Femur (tissue), 1 donor: ENCODE measurements around the gene TBCEL.
"Not testable (repeated sequence)": the region's sequence is repeated elsewhere in the genome, so short reads cannot be mapped to it uniquely, and the experiment has no call there.

Source experiments
- DNase-seq: peaks from one replicate; pipeline ENCODE4 v3.0.0-alpha.2; 2017

The TBCEL gene

DNA sequence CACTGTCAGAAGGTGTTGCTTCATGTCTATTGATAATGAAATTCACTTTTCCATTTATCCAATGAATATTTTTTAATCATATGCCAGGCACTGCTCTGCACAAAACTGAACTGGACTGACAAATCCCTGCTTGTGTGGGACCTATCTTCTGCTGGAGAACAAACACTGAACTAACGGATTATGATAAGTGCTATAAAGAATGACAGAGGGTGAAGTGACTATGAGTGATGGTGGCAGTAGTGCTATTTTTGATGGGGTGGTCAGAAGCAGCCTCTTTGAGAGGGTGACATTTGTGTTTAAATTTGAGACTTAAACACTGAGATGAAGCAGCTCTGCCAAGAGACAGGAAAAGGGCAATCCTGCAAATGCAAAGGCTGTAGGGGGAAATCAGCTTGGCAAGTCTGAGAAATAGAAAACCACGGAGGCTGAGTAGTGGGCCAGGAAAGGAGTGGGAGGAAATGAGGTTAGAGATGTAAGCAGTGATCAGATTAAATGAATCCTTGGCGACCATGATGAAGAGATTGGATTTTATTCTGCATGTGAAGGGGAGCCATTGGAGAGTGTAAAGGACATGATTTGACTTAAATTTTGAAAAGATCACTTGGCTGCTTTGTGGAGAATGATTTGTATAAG, 6.0 kb downstream of the TBCEL start:
- DNase-seq = no peak

DNA sequence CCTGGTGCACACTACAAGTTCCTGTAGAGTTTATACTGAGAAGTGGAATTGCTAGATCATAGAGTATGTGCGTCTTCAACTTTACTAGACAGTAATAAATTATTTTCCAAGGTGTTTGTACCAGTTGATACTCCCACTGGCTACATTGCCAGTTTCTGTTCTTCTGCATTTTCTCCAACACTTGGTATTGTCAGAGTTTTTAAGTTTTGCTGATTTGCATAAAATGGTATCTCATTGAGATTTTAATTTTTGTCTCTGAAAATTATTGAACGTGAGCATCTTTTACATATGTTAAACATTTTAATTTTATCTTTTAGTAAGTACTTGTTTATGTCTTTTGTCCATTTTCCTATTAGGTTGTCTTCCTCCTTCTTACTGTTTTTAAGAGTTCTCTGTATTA, 7.3 kb downstream of the TBCEL start:
- DNase-seq = no peak

DNA sequence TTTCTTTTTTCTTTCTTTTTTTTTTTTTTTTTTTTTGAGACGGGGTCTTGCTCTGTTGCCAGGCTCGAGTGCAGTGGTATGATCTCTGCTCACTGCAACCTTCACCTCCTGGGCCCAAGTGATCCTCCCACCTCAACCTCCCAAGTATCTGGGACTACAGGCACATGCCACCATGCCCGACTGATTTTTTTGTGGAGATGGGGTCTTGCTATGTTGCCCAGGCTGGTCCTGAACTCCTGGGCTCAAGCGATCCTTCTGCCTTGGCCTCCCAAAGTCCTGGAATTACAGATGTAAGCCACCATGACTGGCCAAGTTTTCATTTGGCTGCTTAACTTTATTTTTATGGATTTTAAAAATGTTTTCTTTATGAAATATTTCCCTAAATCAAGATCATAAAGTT, 7.7 kb downstream of the TBCEL start:
- not testable (repeated sequence) for DNase-seq

DNA sequence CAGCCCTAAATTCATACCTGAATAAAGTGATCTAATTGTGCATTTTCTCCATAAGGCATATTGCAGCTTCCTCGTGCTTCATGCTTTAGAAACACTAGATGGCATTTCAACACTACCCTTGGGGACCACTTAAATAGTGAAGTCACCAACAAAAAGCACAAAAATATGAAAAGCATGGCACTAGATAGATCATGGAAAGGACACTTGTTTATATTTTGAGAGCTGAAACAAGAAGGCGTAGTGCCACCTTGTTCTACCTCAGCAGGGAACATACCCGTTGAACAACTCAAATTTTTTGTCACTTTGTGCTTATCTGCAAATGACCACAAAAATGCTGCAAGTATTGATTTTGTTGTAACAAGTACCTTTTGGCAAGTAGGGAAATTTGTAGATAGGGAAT, 8.6 kb downstream of the TBCEL start:
- DNase-seq = no peak

DNA sequence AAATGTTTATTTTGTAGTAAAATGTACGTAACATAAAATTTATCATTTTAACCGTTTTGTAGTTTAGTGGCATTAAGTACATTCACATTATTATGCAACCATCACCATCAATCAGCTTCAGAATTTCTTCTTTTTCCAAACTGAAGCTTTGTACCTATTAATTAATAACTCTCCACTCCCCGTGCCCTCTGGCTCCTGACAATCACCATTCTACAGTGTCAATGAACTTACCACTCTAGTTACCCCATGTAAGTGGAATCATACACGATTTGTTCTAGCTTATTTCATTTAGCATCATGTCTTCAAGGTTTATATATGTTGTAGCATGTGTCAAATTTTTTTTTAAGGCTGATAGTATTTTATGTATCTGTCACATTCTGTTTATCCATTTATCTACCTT, 9.7 kb downstream of the TBCEL start:
- DNase-seq = no peak

DNA sequence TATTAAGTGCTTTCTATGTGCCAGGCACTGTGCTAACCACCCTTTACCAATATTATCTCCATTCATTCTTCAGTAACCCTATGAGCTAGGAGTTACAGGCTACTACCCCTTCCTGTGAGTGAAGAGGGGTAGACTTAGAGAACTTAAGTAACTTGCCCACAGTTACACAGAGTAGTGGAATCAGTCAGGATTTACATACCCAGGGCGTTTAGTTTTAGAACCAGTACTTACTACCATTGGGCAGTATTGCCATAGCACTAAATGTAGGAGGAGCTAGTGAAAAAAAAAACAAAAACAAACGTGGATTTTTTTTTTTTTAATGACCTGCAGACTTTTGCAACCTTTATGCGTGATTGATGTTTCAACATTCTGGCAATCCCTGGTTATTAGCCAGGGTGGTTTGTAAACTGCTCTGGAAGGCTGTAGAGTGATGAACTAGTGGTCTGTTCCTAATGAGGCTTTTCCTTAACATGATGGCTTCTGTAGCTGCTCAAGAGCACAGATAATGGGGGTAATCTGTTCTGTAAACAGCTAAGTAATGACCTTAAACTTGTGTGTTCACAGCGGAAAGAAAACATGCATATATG, 11.4 kb downstream of the TBCEL start:
- no peak for DNase-seq

DNA sequence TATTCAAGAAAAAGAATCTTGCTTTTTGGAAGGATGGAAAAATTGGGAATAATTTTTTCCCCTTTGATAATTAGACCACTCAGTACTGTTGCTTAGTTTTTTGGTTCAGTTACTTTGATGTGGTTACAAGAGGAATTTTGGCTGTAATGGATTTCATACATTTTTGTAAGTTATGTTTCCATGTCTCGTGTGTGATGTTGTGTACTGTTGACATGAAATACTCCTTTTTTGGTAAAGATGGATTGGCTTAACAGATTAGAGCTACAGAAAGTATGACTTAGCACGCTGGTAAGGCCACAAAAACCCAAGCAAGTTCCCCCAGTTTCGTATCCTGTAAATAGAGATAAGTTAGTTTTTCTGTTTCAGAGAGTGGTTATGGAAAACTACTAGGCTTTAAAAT, 11.9 kb downstream of the TBCEL start:
- no peak for DNase-seq

DNA sequence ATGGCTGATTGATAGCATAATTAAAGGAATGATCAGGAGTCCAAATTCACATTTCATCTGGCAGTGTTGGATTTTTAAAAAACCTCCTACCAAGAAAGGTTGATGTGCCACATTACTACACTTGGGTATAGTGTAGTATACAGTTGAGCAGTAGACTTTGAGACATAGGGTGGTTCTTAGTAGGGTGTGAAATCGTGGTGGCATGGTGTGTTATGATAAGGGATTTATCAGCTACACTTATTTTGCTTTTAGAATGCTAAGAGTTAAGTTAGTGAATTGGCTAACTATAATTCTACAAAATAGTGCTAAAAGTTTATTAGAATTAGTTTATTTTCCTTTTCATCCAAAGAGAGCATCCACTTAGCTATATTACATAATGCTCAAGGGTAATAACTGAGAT, 13.1 kb downstream of the TBCEL start:
- DNase-seq = no peak

DNA sequence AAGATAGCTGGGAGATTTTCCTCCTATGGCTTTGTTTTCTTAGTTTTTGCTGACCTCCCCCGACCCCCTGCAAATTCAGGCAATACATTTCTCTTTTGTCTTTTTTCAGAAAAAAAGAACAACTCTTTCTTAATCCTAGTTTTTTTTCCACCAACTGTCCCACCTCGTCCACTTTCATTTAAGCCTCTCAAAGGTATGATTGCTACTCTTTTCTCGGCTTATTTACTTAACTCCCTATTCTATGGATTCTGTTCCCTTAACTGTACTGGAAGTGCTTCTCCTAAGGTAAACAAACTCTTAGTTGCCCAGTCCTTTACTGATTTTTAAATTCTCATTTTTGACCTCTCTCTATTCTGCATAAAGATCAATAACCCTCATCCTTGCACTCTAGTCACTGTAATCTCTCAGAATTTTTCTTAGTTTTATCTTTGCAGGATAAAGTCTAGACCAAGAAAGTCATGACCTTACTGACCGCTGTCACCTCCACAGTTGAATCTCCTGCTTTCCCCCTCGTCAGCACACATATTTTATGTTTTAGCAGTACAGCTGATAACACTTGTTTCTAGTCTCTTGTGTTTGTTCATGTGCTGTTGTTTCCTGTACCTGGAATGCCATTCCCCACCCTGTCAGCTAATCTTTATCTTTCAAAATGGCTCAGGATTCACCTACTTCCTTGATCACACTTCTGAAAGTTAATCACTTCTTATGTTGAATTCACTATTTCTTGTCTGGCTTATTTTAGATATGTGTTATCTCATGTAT, 14.9 kb downstream of the TBCEL start:
- DNase-seq = no peak

DNA sequence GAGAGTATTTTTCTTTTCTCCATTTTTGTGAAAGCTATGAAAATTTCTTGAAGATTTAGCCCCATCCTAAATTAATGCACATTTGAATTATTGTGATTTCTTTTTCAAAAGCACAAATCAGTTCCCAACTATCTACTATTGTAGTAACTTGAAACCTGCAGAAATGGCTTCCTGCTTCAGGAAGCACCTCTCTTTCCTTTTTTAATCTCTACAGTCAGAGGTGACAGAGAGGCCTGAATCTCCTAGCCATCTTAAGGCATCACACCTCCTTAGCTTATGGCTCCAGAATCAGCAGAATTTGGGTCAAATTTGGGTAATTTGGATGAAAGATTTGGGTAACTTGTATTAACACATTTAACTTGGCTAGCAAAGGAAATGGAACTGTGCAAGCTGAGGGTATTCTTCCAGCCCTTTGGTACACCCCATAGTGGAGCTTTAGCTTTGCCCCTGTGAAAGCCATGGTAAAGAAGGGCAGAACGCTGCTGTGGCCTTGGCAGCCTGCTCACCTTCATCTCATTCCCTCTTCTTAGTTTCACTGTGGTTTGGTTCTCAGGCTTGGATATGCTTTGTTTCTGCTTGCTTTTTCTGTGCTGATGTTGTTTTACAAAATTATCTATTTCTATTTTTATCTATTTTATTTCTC, 16.2 kb downstream of the TBCEL start:
- DNase-seq = no peak

DNA sequence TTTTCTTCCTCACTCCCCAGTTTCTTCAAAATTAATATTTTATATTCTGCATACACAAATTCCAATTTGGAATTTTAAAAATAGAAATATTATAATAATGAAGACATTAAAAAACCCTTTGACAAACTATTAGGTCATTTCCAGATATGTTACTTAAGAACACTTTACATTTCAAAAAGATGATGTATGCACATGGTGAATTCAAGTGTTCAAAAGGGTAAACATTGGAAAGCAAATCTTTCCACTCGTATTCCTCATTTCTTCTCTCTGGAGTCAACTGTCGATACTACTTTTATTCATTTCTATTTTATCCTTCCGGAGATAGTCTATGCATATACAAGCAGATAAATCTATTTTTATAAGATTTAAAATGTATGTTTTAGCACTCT, 16.7 kb downstream of the TBCEL start:
- DNase-seq = no peak

DNA sequence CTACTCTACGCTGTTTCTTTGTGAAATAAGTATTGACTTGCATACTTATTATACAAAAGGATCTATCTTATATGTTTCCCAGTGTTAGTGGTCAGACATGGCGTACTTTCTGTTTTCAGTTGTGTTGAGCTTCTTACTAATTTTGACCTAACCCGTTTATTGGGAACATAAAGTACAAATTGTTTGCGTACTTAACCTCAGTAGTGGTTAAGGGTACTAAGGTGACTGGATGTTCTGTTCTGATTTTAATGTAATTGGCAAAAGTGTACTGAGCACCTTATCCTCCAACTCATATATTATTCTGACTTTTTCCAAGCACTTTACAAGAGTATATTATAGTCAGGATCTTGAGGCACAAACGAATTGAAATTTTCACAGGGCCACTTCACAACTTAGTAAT, 17.2 kb downstream of the TBCEL start:
- DNase-seq = no peak

DNA sequence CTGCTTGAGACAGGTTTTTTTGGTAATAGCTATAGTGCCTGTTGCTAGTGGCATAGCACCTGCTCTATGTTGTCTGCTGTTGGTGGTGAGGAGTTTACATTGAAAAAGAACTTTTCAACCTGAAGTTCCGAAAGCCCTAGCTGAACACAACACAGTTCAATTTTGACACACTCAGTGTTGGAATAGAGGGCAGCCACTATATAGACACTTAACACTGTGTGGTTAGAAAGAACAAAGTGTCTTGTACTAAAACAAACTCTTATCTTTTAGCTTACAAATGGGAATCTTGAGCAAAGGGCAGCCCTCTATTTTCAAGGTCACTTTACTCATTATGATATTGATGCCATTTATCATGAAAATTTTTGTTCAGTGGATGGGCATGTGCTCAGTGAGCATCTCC, 18.4 kb downstream of the TBCEL start:
- no peak for DNase-seq

DNA sequence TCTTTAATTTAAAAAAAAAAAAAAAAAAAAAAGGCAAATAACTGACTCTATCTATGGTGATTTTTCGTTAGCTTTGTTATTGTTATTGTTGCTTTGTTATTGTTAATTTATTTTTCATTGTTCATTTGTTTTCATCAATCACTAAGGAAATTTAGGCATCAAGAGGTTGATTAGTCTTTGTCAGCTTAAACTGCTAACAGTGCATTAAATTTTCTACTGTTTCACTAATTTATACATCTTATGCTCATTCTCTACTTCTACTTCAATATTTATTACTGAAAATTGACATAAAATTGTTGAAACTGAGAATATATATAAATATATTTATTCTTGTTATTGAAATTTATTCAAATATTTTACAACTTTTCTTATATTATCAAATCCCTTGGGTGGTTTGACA, 24.0 kb downstream of the TBCEL start:
- DNase-seq = no peak

DNA sequence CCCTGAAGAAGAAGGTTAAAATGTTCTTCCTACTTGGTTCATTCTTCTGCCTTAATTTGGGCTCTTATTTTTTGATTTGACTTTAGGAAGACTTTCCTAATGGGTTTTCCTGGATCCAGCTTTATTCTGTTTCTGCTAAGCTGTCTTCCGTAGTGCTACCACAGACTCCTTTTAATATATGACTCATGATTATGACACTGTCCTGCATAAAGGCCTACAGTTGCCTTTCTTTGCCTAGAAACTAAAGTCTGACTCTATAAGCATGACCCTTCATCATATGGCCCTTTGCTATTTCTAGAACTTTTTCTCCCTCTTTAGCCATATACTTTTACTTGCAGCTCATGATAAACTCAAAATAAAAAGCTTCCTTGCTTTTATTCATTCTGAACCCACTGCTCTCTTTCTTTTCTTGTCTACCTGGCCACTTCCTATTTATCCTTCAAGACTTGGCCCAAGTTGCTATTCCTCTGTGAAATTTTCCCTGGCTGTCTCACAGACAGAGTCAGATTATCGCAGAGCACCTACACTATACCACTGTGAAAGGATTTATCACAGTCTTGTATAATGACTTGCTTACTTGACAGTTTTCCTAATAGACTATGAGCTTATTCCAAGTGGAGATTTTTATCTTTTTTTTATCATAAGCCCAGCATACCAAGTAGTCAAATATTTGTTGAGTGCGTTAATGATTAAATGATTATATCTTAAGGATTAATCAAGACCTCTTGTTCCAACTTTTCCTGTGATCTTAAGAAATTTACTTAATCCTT, 24.7 kb downstream of the TBCEL start:
- no peak for DNase-seq

DNA sequence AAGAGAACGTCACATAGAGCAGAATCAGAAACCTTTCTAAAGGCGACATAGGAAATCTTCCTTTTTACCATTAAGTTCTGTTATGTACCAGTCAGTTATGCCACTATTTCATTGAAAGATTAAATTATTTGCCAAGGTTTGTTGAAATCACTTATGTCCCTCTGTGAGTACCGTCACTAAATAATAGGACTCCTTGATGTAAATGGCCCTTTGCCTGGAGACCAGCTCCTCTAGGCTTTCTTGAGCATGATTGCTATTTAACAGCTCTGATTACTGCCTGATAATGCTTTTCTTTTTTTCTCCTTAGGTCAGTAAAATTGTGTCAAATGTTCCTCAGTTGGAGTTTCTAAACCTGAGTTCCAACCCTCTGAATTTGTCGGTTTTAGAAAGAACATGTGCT, 29.3 kb downstream of the TBCEL start:
- no peak for DNase-seq

DNA sequence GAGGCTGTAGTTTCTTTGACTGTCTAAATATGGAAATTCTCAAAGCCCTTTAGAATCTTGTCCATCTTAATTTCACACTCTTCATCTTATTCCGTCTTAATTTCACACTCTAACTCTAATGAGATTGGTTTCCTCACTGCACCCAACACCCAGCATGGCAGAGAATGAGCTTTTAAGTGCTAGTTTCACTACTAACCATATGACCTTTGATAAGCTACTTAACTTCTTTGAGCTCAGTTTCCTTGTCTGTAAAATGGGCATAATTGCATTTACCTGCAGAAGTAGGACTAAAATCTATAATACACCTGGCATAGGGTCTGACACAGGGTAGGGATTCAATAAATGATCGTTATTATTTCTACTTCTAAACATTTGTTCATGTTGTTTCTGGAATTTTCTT, 30.4 kb downstream of the TBCEL start:
- DNase-seq = no peak

DNA sequence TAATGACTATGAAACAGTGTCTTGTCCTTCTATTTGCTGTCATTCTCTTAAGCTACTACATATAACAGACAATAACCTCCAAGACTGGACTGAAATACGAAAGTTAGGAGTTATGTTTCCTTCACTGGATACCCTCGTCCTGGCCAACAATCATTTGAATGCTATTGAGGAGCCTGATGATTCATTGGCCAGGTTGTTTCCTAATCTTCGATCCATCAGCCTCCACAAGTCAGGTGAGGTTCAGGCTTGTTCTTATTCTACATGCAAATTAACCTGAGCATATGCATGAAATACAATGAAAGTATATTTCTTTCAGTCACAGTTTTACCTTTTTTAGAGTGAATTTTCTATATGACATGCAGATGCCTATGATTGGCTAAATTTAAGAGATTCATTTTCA, 31.2 kb downstream of the TBCEL start:
- no peak for DNase-seq

DNA sequence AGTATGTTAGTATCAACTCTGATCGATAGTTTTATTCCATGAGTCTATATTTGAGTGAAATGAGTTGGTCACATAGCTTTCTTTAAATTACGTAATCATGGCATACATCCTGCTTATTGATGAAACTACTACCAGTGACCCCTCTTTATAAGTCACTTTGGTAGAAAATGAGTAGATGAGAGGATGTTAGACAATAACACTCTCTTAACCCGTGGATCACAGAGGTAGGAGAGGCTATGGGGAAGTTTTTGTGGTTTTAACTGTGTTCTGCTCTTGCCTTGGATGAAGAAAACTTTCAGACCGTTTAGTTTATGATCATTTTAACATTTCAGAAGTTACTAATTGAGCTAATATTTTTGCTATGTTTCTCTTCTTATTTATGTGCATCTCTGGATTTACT, 34.0 kb downstream of the TBCEL start:
- no peak for DNase-seq

DNA sequence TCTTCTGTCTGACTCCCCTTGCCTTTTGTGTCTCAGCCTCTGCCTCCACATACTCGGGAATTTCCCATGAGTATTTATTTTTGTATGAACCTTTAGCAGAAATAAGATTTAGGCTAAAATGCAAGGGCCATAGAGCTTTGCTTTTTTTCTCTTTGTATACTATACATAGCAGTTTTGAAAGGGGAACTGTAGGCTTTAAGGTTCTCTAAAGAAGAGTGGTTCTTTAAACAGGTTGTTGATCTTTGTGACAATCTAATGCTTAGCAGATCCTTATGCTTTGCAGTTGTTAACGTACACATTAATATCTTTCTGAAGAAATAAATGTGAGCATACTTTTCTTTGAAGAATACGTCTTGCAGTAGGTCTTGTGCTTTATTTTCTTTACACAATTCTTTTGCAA, 35.0 kb downstream of the TBCEL start:
- DNase-seq = no peak

DNA sequence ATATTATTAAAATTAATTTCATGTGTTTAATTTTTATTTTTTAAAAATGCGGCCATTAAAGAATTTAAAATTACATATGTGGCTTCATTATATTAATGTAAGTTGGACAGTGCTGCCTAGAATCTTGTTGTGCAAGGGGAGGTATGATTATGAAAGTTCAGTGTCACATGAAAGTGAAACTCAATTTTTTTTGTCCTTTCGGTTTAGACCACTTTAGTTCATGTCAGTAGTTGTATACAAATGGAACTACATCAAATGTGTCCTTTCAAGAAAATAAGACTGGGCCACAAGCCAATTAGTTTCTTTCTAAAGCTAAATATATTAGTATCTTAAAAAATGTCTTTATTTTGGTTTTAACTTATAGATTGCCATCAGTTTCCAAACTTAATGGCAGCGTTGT, 35.7 kb downstream of the TBCEL start:
- no peak for DNase-seq

DNA sequence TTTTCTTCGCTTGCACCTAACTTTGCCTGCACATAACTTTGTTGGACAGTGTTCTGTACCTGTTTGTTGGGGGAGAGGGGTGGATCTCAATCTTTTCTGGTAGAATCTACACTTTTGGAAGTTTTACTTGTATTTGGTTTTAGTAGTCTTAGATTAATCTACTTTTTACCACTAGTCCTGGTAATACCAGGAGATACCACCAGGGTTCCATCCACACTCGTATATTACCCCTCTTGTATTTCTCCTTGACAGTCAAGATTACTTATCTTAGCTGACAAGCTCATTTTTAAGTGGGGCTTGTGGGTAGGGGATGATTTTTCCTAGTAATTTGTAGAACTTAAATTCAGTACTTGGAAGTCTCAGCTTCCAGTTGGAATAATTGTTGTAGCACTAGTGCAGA, 39.8 kb downstream of the TBCEL start:
- DNase-seq = no peak

DNA sequence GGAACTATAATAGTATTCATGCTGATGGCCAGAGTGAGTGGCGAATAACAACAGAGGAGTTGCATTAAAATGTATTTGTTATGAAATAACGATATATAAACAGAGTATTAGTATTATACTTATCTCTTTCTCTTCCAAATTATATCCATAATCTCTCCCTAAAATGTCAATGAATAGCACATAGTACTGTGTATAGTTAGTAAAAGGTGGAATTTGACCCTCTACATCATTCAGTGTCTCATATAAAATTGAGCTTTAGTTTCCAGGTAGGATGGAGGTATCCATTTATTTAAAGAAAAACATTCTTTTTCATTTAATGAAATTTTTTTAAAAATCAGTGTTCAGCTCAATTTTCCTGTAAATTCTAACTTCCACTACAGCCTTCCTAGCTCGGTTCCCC, 42.7 kb downstream of the TBCEL start:
- DNase-seq = no peak
